ENCODE measurements around the gene FAM50B.

FAM50B gene

DNA sequence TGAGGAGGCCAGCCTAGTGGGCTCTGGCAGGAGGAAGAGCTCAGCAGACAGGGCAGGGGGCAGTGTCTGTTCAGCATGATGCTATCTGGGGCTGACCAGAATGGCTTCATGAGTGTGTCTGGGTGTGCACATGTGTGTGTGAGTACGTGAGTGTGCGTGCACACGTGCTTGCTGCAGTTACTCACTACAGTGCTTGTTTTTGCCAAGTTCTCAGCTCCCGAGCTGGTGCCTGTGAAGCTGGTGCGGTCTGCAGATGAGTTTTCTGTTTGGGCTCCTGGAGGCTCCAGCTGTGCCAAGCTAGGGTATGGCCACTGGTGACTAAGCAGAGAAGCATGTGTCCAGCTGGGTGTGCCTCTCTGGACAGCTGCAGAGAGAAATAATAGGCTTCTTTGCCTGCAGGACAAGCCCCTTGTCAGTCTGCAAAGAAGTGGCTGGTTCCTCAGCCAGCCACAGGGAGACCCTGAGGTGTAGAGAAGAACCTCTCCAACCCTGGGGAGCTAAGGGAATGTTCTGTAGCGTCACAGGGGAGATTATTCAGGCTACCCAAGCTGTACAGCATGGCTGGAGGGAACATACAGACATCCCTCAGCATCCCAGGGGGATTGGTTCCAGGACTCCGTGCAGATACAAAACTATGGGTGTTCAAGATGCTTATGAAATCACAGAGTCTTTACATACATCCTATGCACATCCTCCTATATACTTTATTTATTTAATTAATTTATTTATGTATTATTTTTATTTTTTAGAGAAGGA, 40.2 kb upstream of the FAM50B start:
- Histone ChIP-seq H3K36me3 (ENCODE audit: control insufficient read depth, insufficient read depth, low read length) (no peaks in the 10 kb centered on the region), H3K9me3 (ENCODE audit: control insufficient read depth, insufficient read depth, low read length) (no peaks in the 10 kb centered on the region), H3K4me1 (ENCODE audit: control insufficient read depth, insufficient read depth, low read length) (no peaks in the 10 kb centered on the region), H3K27me3 (ENCODE audit: control insufficient read depth, insufficient read depth, low read length) (no peaks in the 10 kb centered on the region), H3K9ac (ENCODE audit: low read depth, low read length) (no peak overlapping the region), H3K4me3 (ENCODE audit: low read depth, low read length) (no peak overlapping the region), H3K27ac (ENCODE audit: low read depth, low read length) (no peak overlapping the region)

DNA sequence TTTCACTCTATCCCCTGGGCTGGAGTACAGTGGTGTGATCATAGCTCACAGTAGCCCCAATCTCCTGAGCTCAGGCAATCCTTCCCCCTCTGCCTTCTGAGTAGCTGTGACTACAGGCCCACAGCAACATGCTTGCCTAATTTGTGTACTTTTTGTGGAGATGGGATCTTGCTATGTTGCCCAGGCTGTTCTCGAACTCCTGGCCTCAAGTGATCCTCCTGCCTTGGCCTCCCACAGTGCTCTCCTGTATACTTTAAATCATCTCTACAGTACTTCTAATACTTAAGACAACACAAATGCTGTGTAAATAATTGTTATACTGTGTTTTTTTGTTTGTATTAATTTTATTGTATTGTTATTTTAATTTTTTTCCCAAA, 39.7 kb upstream of the FAM50B start:
- H3K36me3 ChIP-seq (ENCODE audit: control insufficient read depth, insufficient read depth, low read length): no peaks in the 10 kb centered on the region
- no peaks in the 10 kb centered on the region for H3K4me1 ChIP-seq (ENCODE audit: control insufficient read depth, insufficient read depth, low read length)
- H3K9me3 ChIP-seq (ENCODE audit: control insufficient read depth, insufficient read depth, low read length): no peaks in the 10 kb centered on the region
- H3K27me3 ChIP-seq (ENCODE audit: control insufficient read depth, insufficient read depth, low read length): no peaks in the 10 kb centered on the region
- H3K27ac ChIP-seq (ENCODE audit: low read depth, low read length): no peak overlapping the region
- no peak overlapping the region for H3K4me3 ChIP-seq (ENCODE audit: low read depth, low read length)
- H3K9ac ChIP-seq (ENCODE audit: low read depth, low read length): no peak overlapping the region

- Histone ChIP-seq H3K9me3 (ENCODE audit: control insufficient read depth, insufficient read depth, low read length) (no peaks in the 10 kb centered on the region), H3K9ac (ENCODE audit: low read depth, low read length) (no peak overlapping the region), H3K4me1 (ENCODE audit: control insufficient read depth, insufficient read depth, low read length) (no peaks in the 10 kb centered on the region), H3K4me3 (ENCODE audit: low read depth, low read length) (no peak overlapping the region), H3K27ac (ENCODE audit: low read depth, low read length) (no peak overlapping the region), H3K36me3 (ENCODE audit: control insufficient read depth, insufficient read depth, low read length) (no peaks in the 10 kb centered on the region), H3K27me3 (ENCODE audit: control insufficient read depth, insufficient read depth, low read length) (no peaks in the 10 kb centered on the region)
These were observed 39.2 kb upstream of the FAM50B start for GRCh38 chr6:3809982-3810381.

GRCh38 chr6:3811191-3811590, 38.0 kb upstream of the FAM50B start:
- Histone ChIP-seq H3K4me3 (ENCODE audit: low read depth, low read length) (no peak overlapping the region), H3K27ac (ENCODE audit: low read depth, low read length) (no peak overlapping the region), H3K27me3 (ENCODE audit: control insufficient read depth, insufficient read depth, low read length) (no peaks in the 10 kb centered on the region), H3K9me3 (ENCODE audit: control insufficient read depth, insufficient read depth, low read length) (no peaks in the 10 kb centered on the region), H3K9ac (ENCODE audit: low read depth, low read length) (no peak overlapping the region), H3K36me3 (ENCODE audit: control insufficient read depth, insufficient read depth, low read length) (no peaks in the 10 kb centered on the region), H3K4me1 (ENCODE audit: control insufficient read depth, insufficient read depth, low read length) (no peaks in the 10 kb centered on the region)

DNA sequence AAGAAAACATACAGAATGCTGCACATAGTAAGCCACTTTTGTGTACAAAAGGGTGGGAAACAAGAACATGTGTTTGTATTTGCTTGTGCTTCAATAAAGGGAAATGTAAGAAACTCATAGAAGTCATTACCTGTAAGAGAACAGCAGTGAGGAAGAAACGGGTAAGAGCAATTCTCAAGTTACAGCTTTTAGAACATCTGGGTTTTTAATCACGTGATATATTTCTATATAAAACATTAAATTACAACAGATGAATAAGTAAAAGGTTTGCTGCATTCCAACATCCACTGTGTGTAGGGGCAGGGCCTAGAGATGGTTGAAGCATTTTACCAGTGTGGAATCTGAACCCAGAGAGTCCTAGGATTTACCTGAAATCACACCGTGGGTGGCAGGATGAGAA, 36.6 kb upstream of the FAM50B start:
- H3K4me3 ChIP-seq (ENCODE audit: low read depth, low read length): no peak overlapping the region
- 0 out of 2 replicates have a peak, but pooled peaks cover 3% of the 10 kb centered on the region for H3K4me1 ChIP-seq (ENCODE audit: control insufficient read depth, insufficient read depth, low read length)
- no peaks in the 10 kb centered on the region for H3K27me3 ChIP-seq (ENCODE audit: control insufficient read depth, insufficient read depth, low read length)
- no peaks in the 10 kb centered on the region for H3K36me3 ChIP-seq (ENCODE audit: control insufficient read depth, insufficient read depth, low read length)
- no peak overlapping the region for H3K27ac ChIP-seq (ENCODE audit: low read depth, low read length)
- no peaks in the 10 kb centered on the region for H3K9me3 ChIP-seq (ENCODE audit: control insufficient read depth, insufficient read depth, low read length)
- no peak overlapping the region for H3K9ac ChIP-seq (ENCODE audit: low read depth, low read length)

GRCh38 chr6:3813150-3813780, 35.9 kb upstream of the FAM50B start:
- Histone ChIP-seq H3K27me3 (ENCODE audit: control insufficient read depth, insufficient read depth, low read length) (no peaks in the 10 kb centered on the region), H3K4me1 (ENCODE audit: control insufficient read depth, insufficient read depth, low read length) (0 out of 2 replicates have a peak, but pooled peaks cover 7% of the 10 kb centered on the region), H3K4me3 (ENCODE audit: low read depth, low read length) (no peak overlapping the region), H3K27ac (ENCODE audit: low read depth, low read length) (no peak overlapping the region), H3K9me3 (ENCODE audit: control insufficient read depth, insufficient read depth, low read length) (no peaks in the 10 kb centered on the region), H3K9ac (ENCODE audit: low read depth, low read length) (no peak overlapping the region), H3K36me3 (ENCODE audit: control insufficient read depth, insufficient read depth, low read length) (no peaks in the 10 kb centered on the region)

GRCh38 chr6:3813918-3814317, 35.3 kb upstream of the FAM50B start:
- Histone ChIP-seq H3K4me1 (ENCODE audit: control insufficient read depth, insufficient read depth, low read length) (0 out of 2 replicates have a peak, but pooled peaks cover 7% of the 10 kb centered on the region), H3K4me3 (ENCODE audit: low read depth, low read length) (no peak overlapping the region), H3K9ac (ENCODE audit: low read depth, low read length) (no peak overlapping the region), H3K27me3 (ENCODE audit: control insufficient read depth, insufficient read depth, low read length) (no peaks in the 10 kb centered on the region), H3K9me3 (ENCODE audit: control insufficient read depth, insufficient read depth, low read length) (no peaks in the 10 kb centered on the region), H3K36me3 (ENCODE audit: control insufficient read depth, insufficient read depth, low read length) (no peaks in the 10 kb centered on the region), H3K27ac (ENCODE audit: low read depth, low read length) (no peak overlapping the region)

- Histone ChIP-seq H3K4me1 (ENCODE audit: control insufficient read depth, insufficient read depth, low read length) (0 out of 2 replicates have a peak, but pooled peaks cover 7% of the 10 kb centered on the region), H3K27ac (ENCODE audit: low read depth, low read length) (no peak overlapping the region), H3K9ac (ENCODE audit: low read depth, low read length) (no peak overlapping the region), H3K4me3 (ENCODE audit: low read depth, low read length) (no peak overlapping the region), H3K9me3 (ENCODE audit: control insufficient read depth, insufficient read depth, low read length) (no peaks in the 10 kb centered on the region; the same call in 1 of the 2 replicates), H3K27me3 (ENCODE audit: control insufficient read depth, insufficient read depth, low read length) (no peaks in the 10 kb centered on the region), H3K36me3 (ENCODE audit: control insufficient read depth, insufficient read depth, low read length) (no peaks in the 10 kb centered on the region)
These were observed 34.6 kb upstream of the FAM50B start for GRCh38 chr6:3814539-3814938.

GRCh38 chr6:3816251-3816650, 32.9 kb upstream of the FAM50B start:
- no peaks in the 10 kb centered on the region for H3K27me3 ChIP-seq (ENCODE audit: control insufficient read depth, insufficient read depth, low read length)
- no peak overlapping the region for H3K4me3 ChIP-seq (ENCODE audit: low read depth, low read length)
- H3K9me3 ChIP-seq (ENCODE audit: control insufficient read depth, insufficient read depth, low read length): no peaks in the 10 kb centered on the region; the same call in 1 of the 2 replicates
- H3K9ac ChIP-seq (ENCODE audit: low read depth, low read length): no peak overlapping the region
- H3K27ac ChIP-seq (ENCODE audit: low read depth, low read length): no peak overlapping the region
- 0 out of 2 replicates have a peak, but pooled peaks cover 15% of the 10 kb centered on the region for H3K4me1 ChIP-seq (ENCODE audit: control insufficient read depth, insufficient read depth, low read length)
- H3K36me3 ChIP-seq (ENCODE audit: control insufficient read depth, insufficient read depth, low read length): no peaks in the 10 kb centered on the region

GRCh38 chr6:3819161-3820110, 29.7 kb upstream of the FAM50B start:
- Histone ChIP-seq H3K4me1 (ENCODE audit: control insufficient read depth, insufficient read depth, low read length) (peaks cover 22% of the 10 kb centered on the region), H3K4me3 (ENCODE audit: low read depth, low read length) (no peak overlapping the region), H3K27me3 (ENCODE audit: control insufficient read depth, insufficient read depth, low read length) (no peaks in the 10 kb centered on the region), H3K9ac (ENCODE audit: low read depth, low read length) (no peak overlapping the region), H3K27ac (ENCODE audit: low read depth, low read length) (no peak overlapping the region), H3K9me3 (ENCODE audit: control insufficient read depth, insufficient read depth, low read length) (no peaks in the 10 kb centered on the region; the same call in 1 of the 2 replicates), H3K36me3 (ENCODE audit: control insufficient read depth, insufficient read depth, low read length) (no peaks in the 10 kb centered on the region)
